K562 (cell line): ENCODE results near the gene RFESD. TPM values are rescaled to one million over a fixed set of nuclear protein-coding genes. Genes with fewer than 3 reads are reported as not detected.

Source experiments
- ATAC-seq: fragments of 200-7000 bp; cut with Tn5 transposase; 3 replicates; pipeline ENCODE4 v1.9.1; 2020; ENCODE audit warnings: moderate library complexity
- BruUV-seq: library from RNA; stranded (reverse); fragments of 400-500 nt; replicated peaks from 2 replicates; lab custom pipeline; 2021; lab: Mats Ljungman, UMichigan
- CTCF ChIA-PET: fragments of 300-600 bp; formaldehyde crosslinking; extraction: SDS; loops from one replicate; lab custom pipeline; 2021; ENCODE audit warnings: low intra/inter-chr PET ratio; lab: Yijun Ruan, JAX
- POLR2A ChIA-PET: fragments of 300-600, 350-650 bp; sonication (Branson Sonifier 250); formaldehyde crosslinking; extraction: SDS; loops from one replicate; lab custom pipeline; 2021; ENCODE audit warnings: antibody characterized with exemption, inconsistent platforms; lab: Yijun Ruan, JAX
- DNase-seq, 4 experiments: peaks; one replicate each; pipeline versions ENCODE4 v3.0.0 to v3.0.0-alpha.2; 2011 to 2018; ENCODE audit warnings: low spot score in 3 of 4, mixed read lengths in 3 of 4; ENCODE audit errors: extremely low read depth in 1 of 4
- FAIRE-seq: peaks from 2 replicates; lab custom pipeline; 2011; peaks lifted over from hg19 to GRCh38; lab: Jason Lieb, UNC
- H2AFZ ChIP-seq: 2 replicates; pipeline ENCODE4 v1.6.0; 2011; ENCODE audit warnings: low read depth, low read length, control low read depth, inconsistent platforms
- H3K27ac ChIP-seq: fragments of 200-600 bp; 3 replicates; pipeline ENCODE4 v1.8.0; 2011; ENCODE audit warnings: low read depth, mild to moderate bottlenecking, control low read depth, inconsistent platforms, low read length, moderate library complexity, mixed read lengths; ENCODE audit errors: extremely low read depth
- H3K27me3 ChIP-seq, 2 experiments: fragments of 300-600 bp in 1 of 2; 2 replicates in 1 of 2; 3 replicates in 1 of 2; pipeline versions ENCODE4 v1.6.0 to v1.8.0; 2011; ENCODE audit warnings: inconsistent platforms in 2 of 2, low read length in 2 of 2, mild to moderate bottlenecking in 1 of 2, mixed read lengths in 1 of 2, moderate library complexity in 1 of 2; ENCODE audit not compliant: control insufficient read depth in 2 of 2, insufficient read depth in 2 of 2
- H3K36me3 ChIP-seq: fragments of 300-600 bp; 3 replicates; pipeline ENCODE4 v1.8.0; 2011; ENCODE audit warnings: mild to moderate bottlenecking, low read length, inconsistent platforms; ENCODE audit not compliant: control insufficient read depth, insufficient read depth
- H3K4me1 ChIP-seq, 2 experiments: fragments of 200-600 bp in 1 of 2; replicated peaks in 1 of 2; 2 replicates in 1 of 2; 3 replicates in 1 of 2; pipeline versions ENCODE4 v1.5.1 to v1.8.0; 2011; ENCODE audit warnings: inconsistent platforms in 2 of 2, low read length in 2 of 2, mild to moderate bottlenecking in 1 of 2, mixed read lengths in 1 of 2, moderate library complexity in 1 of 2; ENCODE audit not compliant: control insufficient read depth in 2 of 2, insufficient read depth in 2 of 2
- H3K4me2 ChIP-seq: 2 replicates; pipeline ENCODE4 v1.6.1; 2011; ENCODE audit warnings: low read length, control low read depth, inconsistent platforms, mixed read lengths; ENCODE audit not compliant: insufficient read depth
- H3K4me3 ChIP-seq: fragments of 200-600 bp; sonication (generic), shearing (Covaris generic); 2 replicates; pipeline ENCODE4 v1.5.1; 2016; ENCODE audit warnings: control low read depth, inconsistent platforms
- H3K79me2 ChIP-seq: fragments of 200-600 bp; 3 replicates; pipeline ENCODE4 v1.8.0; 2011; ENCODE audit warnings: low read length, inconsistent platforms; ENCODE audit not compliant: control insufficient read depth, insufficient read depth
- H3K9ac ChIP-seq, 2 experiments: 2 replicates each; pipeline versions ENCODE4 v1.6.0 to v1.6.1; 2011; ENCODE audit warnings: low read depth in 2 of 2, low read length in 2 of 2, control low read depth in 1 of 2, inconsistent platforms in 1 of 2, mild to moderate bottlenecking in 1 of 2, mixed read lengths in 1 of 2; ENCODE audit not compliant: insufficient read depth in 1 of 2
- H3K9me1 ChIP-seq: one replicate; pipeline ENCODE4 v1.6.0; 2011; ENCODE audit warnings: inconsistent platforms, mild to moderate bottlenecking, low read length, moderate library complexity; ENCODE audit not compliant: control insufficient read depth, insufficient read depth
- H3K9me3 ChIP-seq: replicated peaks from 2 replicates; pipeline ENCODE4 v1.5.1; 2011; ENCODE audit warnings: low read depth, low read length, inconsistent platforms; ENCODE audit not compliant: control insufficient read depth, insufficient read depth
- H4K20me1 ChIP-seq: replicated peaks from 2 replicates; pipeline ENCODE4 v1.6.1; 2011; ENCODE audit warnings: low read length, inconsistent platforms, mixed read lengths; ENCODE audit not compliant: control insufficient read depth, insufficient read depth
- BMI1 ChIP-seq: fragments of 150-350 bp; IDR thresholded peaks from 2 replicates; pipeline ENCODE4 v1.6.1; 2014; ENCODE audit warnings: low read length
- CBFA2T3 ChIP-seq: fragments of 450-650 bp; IDR thresholded peaks from 2 replicates; pipeline ENCODE4 v1.6.1; 2017
- CXXC5 ChIP-seq: fragments of 250-450 bp; sonication (Bioruptor Pico); IDR thresholded peaks from 2 replicates; pipeline ENCODE4 v1.8.0; 2022; ENCODE audit warnings: inconsistent platforms, mild to moderate bottlenecking, moderate library complexity
- ELF2 ChIP-seq: fragments of 250-450 bp; sonication (Bioruptor Pico); IDR thresholded peaks from 2 replicates; pipeline ENCODE4 v1.5.0; 2021; ENCODE audit warnings: mild to moderate bottlenecking
- EP300 ChIP-seq: IDR thresholded peaks from 2 replicates; pipeline ENCODE4 v1.6.1; 2012; ENCODE audit warnings: low read length, improper control_type of control experiment
- EZH2 ChIP-seq: IDR thresholded peaks from 2 replicates; pipeline ENCODE4 v1.6.1; 2012; ENCODE audit warnings: low read depth, mild to moderate bottlenecking, inconsistent platforms, low read length, borderline replicate concordance
- ILF3 ChIP-seq: fragments of 450-650 bp; IDR thresholded peaks from 2 replicates; pipeline ENCODE4 v1.6.1; 2018; ENCODE audit warnings: antibody characterized with exemption, mild to moderate bottlenecking, moderate library complexity, borderline replicate concordance
- KLF10 ChIP-seq: fragments of 250-450 bp; sonication (Bioruptor Pico); IDR thresholded peaks from 2 replicates; pipeline ENCODE4 v1.6.1; 2021; ENCODE audit warnings: matching md5 sums
- MTA1 ChIP-seq: fragments of 450-650 bp; IDR thresholded peaks from 2 replicates; pipeline ENCODE4 v1.6.1; 2017; ENCODE audit warnings: borderline replicate concordance
- NFYB ChIP-seq: IDR thresholded peaks from 2 replicates; pipeline ENCODE4 v1.6.1; 2011; ENCODE audit warnings: mild to moderate bottlenecking, moderate library complexity; ENCODE audit not compliant: insufficient read length; ENCODE audit errors: extremely low read depth
- NRF1 ChIP-seq, 2 experiments: fragments of 450-650 bp; IDR thresholded peaks in 1 of 2; conservative IDR thresholded peaks in 1 of 2; 2 replicates each; pipeline ENCODE4 v1.6.1; 2014; ENCODE audit warnings: mild to moderate bottlenecking in 2 of 2
- PTBP1 ChIP-seq: fragments of 200-400 bp; formaldehyde crosslinking; IDR thresholded peaks from 2 replicates; pipeline ENCODE4 v1.6.1; 2017; ENCODE audit warnings: low read depth, low read length
- RAD21 ChIP-seq, 2 experiments: fragments of 250-450 bp in 1 of 2; fragments of 450-650 bp in 1 of 2; sonication (Bioruptor Pico) in 1 of 2; formaldehyde crosslinking in 1 of 2; IDR thresholded peaks in 1 of 2; conservative IDR thresholded peaks in 1 of 2; 2 replicates each; pipeline versions ENCODE4 v1.4.0 to v1.8.0; 2020 to 2022; ENCODE audit warnings: mild to moderate bottlenecking in 2 of 2, moderate library complexity in 1 of 2
- RCOR1 ChIP-seq, 2 experiments: IDR thresholded peaks; 2 replicates each; pipeline ENCODE4 v1.6.1; 2012; ENCODE audit warnings: low read depth in 2 of 2, low read length in 2 of 2, borderline replicate concordance in 1 of 2, improper control_type of control experiment in 1 of 2
- SMAD4 ChIP-seq: fragments of 250-450 bp; sonication (Bioruptor Pico); conservative IDR thresholded peaks from 2 replicates; pipeline ENCODE4 v1.8.0; 2021; ENCODE audit warnings: inconsistent platforms, mild to moderate bottlenecking, moderate library complexity
- SMARCB1 ChIP-seq: IDR thresholded peaks from 2 replicates; pipeline ENCODE4 v1.6.1; 2011; ENCODE audit warnings: improper control_type of control experiment, low read depth; ENCODE audit not compliant: insufficient read length
- ZFP36 ChIP-seq: fragments of 150-350 bp; IDR thresholded peaks from 2 replicates; pipeline ENCODE4 v1.6.1; 2018; ENCODE audit warnings: low read length, low read depth; ENCODE audit not compliant: partially characterized antibody
- ZFPM2 ChIP-seq: fragments of 250-450 bp; sonication (Bioruptor Pico); IDR thresholded peaks from 2 replicates; pipeline ENCODE4 v1.5.1; 2022; ENCODE audit warnings: mild to moderate bottlenecking
- ZKSCAN3 ChIP-seq: fragments of 250-450 bp; sonication (Bioruptor Pico); IDR thresholded peaks from 2 replicates; pipeline ENCODE4 v1.4.0; 2020
- ZNF232 ChIP-seq: sonication (generic); formaldehyde crosslinking; IDR thresholded peaks from 2 replicates; pipeline ENCODE4 v1.8.0; 2022; ENCODE audit warnings: mild to moderate bottlenecking, missing genetic modification reagents
- WGBS: fragments of 100-300 bp; shearing (Covaris generic); methylation state at CpG from one replicate; pipeline ENCODE4 v1.1.6; 2016; ENCODE audit warnings: low coverage, mixed read lengths; ENCODE audit not compliant: insufficient coverage; ENCODE audit errors: missing lambda C conversion rate; 5-methylcytosine and 5-hydroxymethylcytosine counted together
- in situ Hi-C: fragments of 300-500 bp; cut with MboI; formaldehyde crosslinking; loops from 4 replicates; pipeline ENCODE4 v1.15.0; 2018; ENCODE audit warnings: inconsistent platforms, mixed read lengths
- intact Hi-C: fragments of 100-400 bp; cut with micrococcal nuclease; formaldehyde crosslinking; loops from 2 replicates; pipeline ENCODE4 v1.14.2; 2022
- polyA plus RNA-seq, 8 experiments: library from polyadenylated mRNA; depleted of rRNA in 4 of 8; stranded (reverse) in 5 of 8; unstranded in 3 of 8; fragments of >200 nt; fragmentation: Nextera tagmentation in 2 of 8; fragmentation: Illumina TruSeq in 1 of 8; extraction: Ambion mirVana in 2 of 8; extraction: Trizol in 1 of 8; gene quantifications; 2 replicates each; pipeline versions ENCODE4 v1.2.1 to v1.2.3, GENCODE V29; 2011 to 2014; ENCODE audit warnings: inconsistent platforms in 1 of 8, missing spikeins in 1 of 8
- total RNA-seq, 7 experiments: library from RNA; depleted of rRNA in 6 of 7; stranded (reverse); fragments of >200 nt in 6 of 7; fragmentation: Illumina TruSeq in 2 of 7; extraction: Trizol in 2 of 7; gene quantifications; 2 replicates each; pipeline versions ENCODE4 v1.2.1 to v1.2.3, GENCODE V29; 2011 to 2021; ENCODE audit warnings: low replicate concordance in 1 of 7
- TF ChIP-seq, protein P1 (sequence below), 3 experiments: IDR thresholded peaks in 2 of 3; conservative IDR thresholded peaks in 1 of 3; 2 replicates each; pipeline ENCODE4 v1.5.1; 2011 to 2012; ENCODE audit warnings: low read length in 3 of 3, mild to moderate bottlenecking in 3 of 3, control low read depth in 2 of 3, improper control_type of control experiment in 1 of 3, inconsistent platforms in 1 of 3, low read depth in 1 of 3, mixed read lengths in 1 of 3, moderate library complexity in 1 of 3; ENCODE audit not compliant: insufficient read depth in 2 of 3

The RFESD gene
- total and polyA plus RNA-seq, 9 of the 15 experiments (the other 6 are each of a cell fraction or from before 2014, with no cell fraction given) = 62.3 to 600 (median 140) TPM

DNA sequence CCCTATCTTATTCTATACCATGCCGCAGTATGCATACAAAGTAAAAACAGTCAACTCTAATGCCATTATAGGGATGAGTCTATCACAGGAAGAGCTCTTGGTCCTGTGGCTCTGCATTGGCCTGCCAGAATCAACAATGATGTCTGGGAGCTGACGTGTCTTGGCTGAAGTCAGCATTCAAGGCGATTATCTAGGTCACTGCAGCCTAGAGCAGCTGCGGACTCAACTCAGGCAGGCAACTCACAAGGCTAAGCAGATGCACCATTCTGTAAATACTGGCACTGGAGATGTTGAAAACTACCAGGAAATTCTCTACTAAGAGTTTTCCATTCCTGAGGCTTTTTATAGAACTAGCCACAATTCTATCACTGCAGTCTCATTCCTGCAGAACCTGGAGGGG lies 23.0 kb downstream of the RFESD start (continued):
- TF ChIP-seq BMI1 (no peak), ZFPM2 (no peak), SMARCB1 (no peak), NRF1 (conservative IDR thresholded peaks at IDR 0.05 in 1 of 2, IDR thresholded peaks at IDR 0.05 in 1 of 2) (peak in 1 of 2 experiments; percentile 25; a peak in 1 of 4 replicates), ELF2 (CRISPR knock-in tag) (no peak), ZNF232 (CRISPR knock-in tag) (no peak), SMAD4 (CRISPR knock-in tag) (0 out of 2 replicates have a peak, but pooled peaks have one; percentile 28), CXXC5 (CRISPR knock-in tag) (0 out of 2 replicates have a peak, but pooled peaks have one; percentile 19), ZFP36 (no peak), CBFA2T3 (peak; percentile 45)
- TF ChIP-seq, all 486 proteins: peak for 12

DNA sequence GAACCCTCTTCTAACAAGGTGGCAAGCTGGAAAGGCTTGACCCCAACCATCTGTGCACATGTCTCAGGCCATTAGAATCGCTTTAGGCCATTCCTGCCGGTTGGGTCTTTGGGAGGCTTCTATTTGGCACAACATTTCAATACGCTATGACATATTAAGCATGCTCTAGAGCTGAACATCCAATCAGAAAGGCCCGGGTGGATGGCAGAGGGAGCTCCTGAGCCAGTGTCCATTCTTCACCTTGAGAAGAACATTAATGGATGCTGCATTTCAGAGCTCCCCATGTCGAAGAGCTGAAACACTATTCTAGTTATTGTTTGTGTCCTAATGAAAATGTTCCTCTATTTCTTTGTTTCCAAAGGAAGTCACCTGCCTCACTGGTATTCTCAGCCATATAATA lies 23.4 kb downstream of the RFESD start:
- BruUV-seq = no TSS peak
- Histone ChIP-seq H3K4me1 (peaks cover 3 to 27% of the 10 kb centered on the region in 2 experiments; a peak in 4 of 5 replicates), H3K27ac (no peak overlapping the region), H3K4me2 (no peak overlapping the region), H3K27me3 (no peaks in the 10 kb centered on the region), H3K79me2 (no peaks in the 10 kb centered on the region), H3K9ac (no peak overlapping the region), H3K36me3 (no peaks in the 10 kb centered on the region; the same call in 2 of the 3 replicates), H3K9me3 (no peaks in the 10 kb centered on the region), H3K4me3 (no peak overlapping the region), H2AFZ (no peak overlapping the region; the same call in 1 of the 2 replicates), H3K9me1 (no peaks in the 10 kb centered on the region), H4K20me1 (no peaks in the 10 kb centered on the region)
- peak in 2 of 4 experiments; percentile 35 to 44 for DNase-seq
- ChIA-PET CTCF (no interaction called here), POLR2A (interaction anchor here (0.6 to 3.3 kb wide), 11 partner anchors 9 to 78 kb away, joined by 3 to 13 read pairs (median 4); partner anchors contain the start of gene RHOBTB3)
- intact Hi-C loops = no loop called here
- FAIRE-seq = no peak
- WGBS = 31% methylated on average over 5 of the region's 5 CpGs
- peak; percentile 56 for ATAC-seq
- in situ Hi-C loops = loop anchor here (5.0 kb wide), 1 partner anchor 57 kb away; no protein-coding TSS in a partner anchor
- TF ChIP-seq RAD21 (CRISPR knock-in tag; conservative IDR thresholded peaks at IDR 0.05 in 1 of 2, IDR thresholded peaks at IDR 0.05 in 1 of 2) (peak in 1 of 2 experiments; percentile 55; a peak in 3 of 4 replicates), ILF3 (no peak), NFYB (peak; percentile 28), RCOR1 (IDR thresholded peaks at IDR 0.05; ENCODE audit: borderline replicate concordance in 1 of 2, low read depth in 2 of 2, low read length in 2 of 2) (no peak), KLF10 (CRISPR knock-in tag) (no peak), EZH2 (no peak), EP300 (no peak), MTA1 (no peak), ZKSCAN3 (CRISPR knock-in tag) (no peak), PTBP1 (no peak)
- TF ChIP-seq, protein P1, sequence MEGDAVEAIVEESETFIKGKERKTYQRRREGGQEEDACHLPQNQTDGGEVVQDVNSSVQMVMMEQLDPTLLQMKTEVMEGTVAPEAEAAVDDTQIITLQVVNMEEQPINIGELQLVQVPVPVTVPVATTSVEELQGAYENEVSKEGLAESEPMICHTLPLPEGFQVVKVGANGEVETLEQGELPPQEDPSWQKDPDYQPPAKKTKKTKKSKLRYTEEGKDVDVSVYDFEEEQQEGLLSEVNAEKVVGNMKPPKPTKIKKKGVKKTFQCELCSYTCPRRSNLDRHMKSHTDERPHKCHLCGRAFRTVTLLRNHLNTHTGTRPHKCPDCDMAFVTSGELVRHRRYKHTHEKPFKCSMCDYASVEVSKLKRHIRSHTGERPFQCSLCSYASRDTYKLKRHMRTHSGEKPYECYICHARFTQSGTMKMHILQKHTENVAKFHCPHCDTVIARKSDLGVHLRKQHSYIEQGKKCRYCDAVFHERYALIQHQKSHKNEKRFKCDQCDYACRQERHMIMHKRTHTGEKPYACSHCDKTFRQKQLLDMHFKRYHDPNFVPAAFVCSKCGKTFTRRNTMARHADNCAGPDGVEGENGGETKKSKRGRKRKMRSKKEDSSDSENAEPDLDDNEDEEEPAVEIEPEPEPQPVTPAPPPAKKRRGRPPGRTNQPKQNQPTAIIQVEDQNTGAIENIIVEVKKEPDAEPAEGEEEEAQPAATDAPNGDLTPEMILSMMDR (IDR thresholded peaks at IDR 0.05 in 2 of 3, conservative IDR thresholded peaks at IDR 0.05 in 1 of 3; ENCODE audit: insufficient read depth in 2 of 3, low read depth in 1 of 3, low read length in 3 of 3) = peak in 1 of 3 experiments; percentile 41; a peak in 2 of 6 replicates
